CD14-positive monocyte (primary cell): ENCODE results near the gene SEMA3D. TPM values are rescaled to one million over a fixed set of nuclear protein-coding genes. Genes with fewer than 3 reads are reported as not detected.

Source experiments
- DNase-seq, 3 donors: peaks; one replicate each; pipeline ENCODE4 v3.0.0-alpha.2; 2011 to 2022
- H2AFZ ChIP-seq: 2 replicates; pipeline ENCODE4 v1.6.0; 2012; ENCODE audit warnings: mild to moderate bottlenecking, low read depth, low read length, inconsistent platforms; ENCODE audit not compliant: insufficient read depth, poor library complexity, severe bottlenecking
- H3K27ac ChIP-seq, 2 donors: 1 replicate in 1 of 2; 2 replicates in 1 of 2; pipeline ENCODE4 v1.5.1; 2012 to 2013; ENCODE audit warnings: low read length in 2 of 2, control low read depth in 1 of 2, inconsistent platforms in 1 of 2, low read depth in 1 of 2, mild to moderate bottlenecking in 1 of 2
- H3K27me3 ChIP-seq, 2 donors: one replicate each; pipeline versions ENCODE4 v1.6.0 to v1.6.1; 2011 to 2013; ENCODE audit warnings: low read length in 2 of 2; ENCODE audit not compliant: control insufficient read depth in 2 of 2, insufficient read depth in 2 of 2
- H3K36me3 ChIP-seq, 2 donors: replicated peaks in 1 of 2; 1 replicate in 1 of 2; 2 replicates in 1 of 2; pipeline versions ENCODE4 v1.5.1 to v1.6.1; 2012 to 2013; ENCODE audit warnings: low read length in 2 of 2, control low read depth in 1 of 2, inconsistent platforms in 1 of 2, mild to moderate bottlenecking in 1 of 2; ENCODE audit not compliant: insufficient read depth in 2 of 2, control insufficient read depth in 1 of 2
- H3K4me1 ChIP-seq, 2 donors: 1 replicate in 1 of 2; 2 replicates in 1 of 2; pipeline versions ENCODE4 v1.5.1 to v1.6.1; 2012 to 2013; ENCODE audit warnings: low read length in 2 of 2, control low read depth in 1 of 2, inconsistent platforms in 1 of 2, mild to moderate bottlenecking in 1 of 2, moderate library complexity in 1 of 2; ENCODE audit not compliant: insufficient read depth in 2 of 2, control insufficient read depth in 1 of 2
- H3K4me2 ChIP-seq: replicated peaks from 2 replicates; pipeline ENCODE3; 2012; ENCODE audit warnings: low read length, moderate library complexity, mild to moderate bottlenecking; ENCODE audit not compliant: poor library complexity, severe bottlenecking; ENCODE audit errors: extremely low read depth
- H3K4me3 ChIP-seq, 3 experiments: fragments of 200-600 bp in 1 of 3; sonication (generic) in 1 of 3; replicated peaks in 1 of 3; 1 replicate in 2 of 3; 2 replicates in 1 of 3; pipeline ENCODE4 v1.5.1; 2011 to 2013; ENCODE audit warnings: low read length in 3 of 3, mild to moderate bottlenecking in 3 of 3, control low read depth in 2 of 3, low read depth in 2 of 3, inconsistent platforms in 1 of 3, moderate library complexity in 1 of 3
- H3K79me2 ChIP-seq: 2 replicates; pipeline ENCODE4 v1.6.0; 2012; ENCODE audit warnings: mild to moderate bottlenecking, control low read depth, inconsistent platforms, low read length, moderate library complexity; ENCODE audit not compliant: insufficient read depth
- H3K9ac ChIP-seq: 2 replicates; pipeline ENCODE4 v1.6.0; 2017; ENCODE audit warnings: low read length, mild to moderate bottlenecking; ENCODE audit not compliant: insufficient read depth, poor library complexity, severe bottlenecking
- H3K9me3 ChIP-seq, 2 donors: replicated peaks in 1 of 2; 1 replicate in 1 of 2; 2 replicates in 1 of 2; pipeline versions ENCODE4 v1.5.1 to v1.6.1; 2012 to 2013; ENCODE audit warnings: low read length in 2 of 2, control low read depth in 1 of 2; ENCODE audit not compliant: control insufficient read depth in 1 of 2, insufficient read depth in 1 of 2
- H4K20me1 ChIP-seq: 2 replicates; pipeline ENCODE4 v1.6.0; 2012; ENCODE audit warnings: mild to moderate bottlenecking, low read length, control low read depth, moderate library complexity; ENCODE audit not compliant: insufficient read depth
- H3K27ac Mint-ChIP-seq, 7 donors: one replicate each; pipeline ENCODE4 v1.8.0; 2020; ENCODE audit warnings: mild to moderate bottlenecking in 7 of 7, mixed read lengths in 7 of 7, moderate library complexity in 6 of 7, inconsistent platforms in 2 of 7
- H3K27me3 Mint-ChIP-seq, 3 donors: one replicate each; pipeline ENCODE4 v1.8.0; 2021 to 2022; ENCODE audit warnings: low read depth in 3 of 3, mild to moderate bottlenecking in 3 of 3, mixed read lengths in 3 of 3, moderate library complexity in 3 of 3, inconsistent platforms in 1 of 3
- H3K36me3 Mint-ChIP-seq, 2 donors: one replicate each; pipeline ENCODE4 v1.8.0; 2020; ENCODE audit warnings: mixed read lengths in 2 of 2, inconsistent platforms in 1 of 2, mild to moderate bottlenecking in 1 of 2
- H3K4me1 Mint-ChIP-seq: one replicate; pipeline ENCODE4 v1.8.0; 2020; ENCODE audit warnings: mild to moderate bottlenecking, mixed read lengths
- H3K4me3 Mint-ChIP-seq, 2 donors: one replicate each; pipeline ENCODE4 v1.8.0; 2020; ENCODE audit warnings: mild to moderate bottlenecking in 2 of 2, mixed read lengths in 2 of 2, moderate library complexity in 1 of 2
- H3K9me3 Mint-ChIP-seq, 7 donors: one replicate each; pipeline ENCODE4 v1.8.0; 2020 to 2022; ENCODE audit warnings: mixed read lengths in 7 of 7, mild to moderate bottlenecking in 6 of 7, moderate library complexity in 6 of 7, inconsistent platforms in 2 of 7
- CTCF ChIP-seq: fragments of 200-600 bp; IDR thresholded peaks from one replicate; pipeline ENCODE4 v1.8.0; 2022; ENCODE audit warnings: antibody characterized with exemption, mild to moderate bottlenecking
- whole genome bisulfite sequencing: methylation state at CpG from one replicate; pipeline ENCODE4 v1.1.5; 2013; ENCODE audit warnings: missing lambda C conversion rate; ENCODE audit not compliant: insufficient coverage; 5-methylcytosine and 5-hydroxymethylcytosine counted together
- intact Hi-C, 2 donors: fragments of 100-400 bp; cut with micrococcal nuclease; formaldehyde crosslinking; loops; one replicate each; pipeline versions ENCODE4 v1.15.0 to v1.15.1; 2023
- polyA plus RNA-seq, 3 donors: library from polyadenylated mRNA; depleted of rRNA in 1 of 3; unstranded in 2 of 3; stranded (reverse) in 1 of 3; fragments of 300-500 nt in 2 of 3; fragments of >200 nt in 1 of 3; fragmentation: Illumina TruSeq in 2 of 3; gene quantifications; 1 replicate in 2 of 3; 2 replicates in 1 of 3; pipeline ENCODE4 v1.2.3, GENCODE V29; 2012 to 2021

Gene SEMA3D
- polyA plus RNA-seq, 3 donors, result not detected

DNA sequence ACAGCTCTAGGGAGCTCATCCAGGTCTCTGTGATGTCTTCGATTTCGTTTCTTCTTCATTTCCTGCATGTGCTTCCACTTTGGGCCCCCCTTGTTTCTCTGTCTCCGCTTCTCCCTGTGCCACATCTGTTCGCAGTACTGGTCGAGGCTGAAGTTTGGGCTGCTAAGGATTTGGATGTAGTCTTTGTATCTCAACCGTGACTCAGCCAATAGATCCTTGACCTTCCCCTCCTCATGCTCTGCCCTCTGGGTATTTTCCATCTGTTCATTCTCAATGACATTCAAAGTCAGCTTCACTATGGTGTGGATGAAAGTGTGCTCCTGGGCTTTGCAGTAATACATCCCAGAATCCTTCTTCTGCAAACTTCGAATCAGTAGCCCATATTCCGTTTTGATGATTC lies 187.4 kb downstream of the SEMA3D start:
- no peak overlapping the region for H3K27ac Mint-ChIP-seq

DNA sequence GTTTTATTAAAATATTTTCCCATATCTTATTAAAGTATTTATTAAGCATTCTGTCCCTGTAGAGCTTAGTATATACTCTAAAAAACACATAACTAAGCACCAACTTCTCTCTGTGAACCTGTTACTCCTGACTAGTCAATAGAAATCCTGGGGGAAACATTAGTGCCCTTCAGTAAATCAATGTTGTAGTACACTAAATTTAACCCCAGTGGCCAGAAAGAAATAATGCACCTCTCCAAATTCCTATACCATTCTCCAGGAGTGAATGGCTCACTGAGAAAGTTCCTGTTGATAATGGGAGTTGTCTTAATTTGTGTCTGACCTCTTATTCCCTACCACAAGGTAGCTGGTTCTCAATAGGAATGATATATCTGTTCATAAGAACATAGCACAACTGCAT lies 188.2 kb downstream of the SEMA3D start:
- no peak overlapping the region for H3K4me3 ChIP-seq

More for the DNA sequence above, 187.4 kb downstream of the SEMA3D start:
- H4K20me1 ChIP-seq, result no peaks in the 10 kb centered on the region
- DNase-seq, result no peak
- no peaks in the 10 kb centered on the region for H3K9me3 Mint-ChIP-seq
- no peaks in the 10 kb centered on the region for H3K9me3 ChIP-seq
- H3K27me3 Mint-ChIP-seq, result peaks cover 0 to 1% (median 0%) of the 10 kb centered on the region in 3 donors
- H3K4me1 Mint-ChIP-seq, result no peaks in the 10 kb centered on the region
- no peaks in the 10 kb centered on the region for H3K36me3 ChIP-seq
- H3K27ac ChIP-seq, result no peak overlapping the region
- no peak overlapping the region for H2AFZ ChIP-seq
- no peak overlapping the region for H3K4me3 ChIP-seq
- no peaks in the 10 kb centered on the region for H3K27me3 ChIP-seq
- no peak overlapping the region for H3K9ac ChIP-seq
- intact Hi-C loops, result no loop called here
- no peak for TF ChIP-seq CTCF
- H3K36me3 Mint-ChIP-seq, result no peaks in the 10 kb centered on the region
- no peaks in the 10 kb centered on the region for H3K4me1 ChIP-seq
- no CpG with 5 or more reads among the region's 8 CpGs for WGBS
- H3K79me2 ChIP-seq, result no peaks in the 10 kb centered on the region
- no peak overlapping the region for H3K4me3 Mint-ChIP-seq
- H3K4me2 ChIP-seq, result no peak overlapping the region

More for the DNA sequence above, 188.2 kb downstream of the SEMA3D start:
- peaks cover 0 to 1% (median 0%) of the 10 kb centered on the region in 3 donors for H3K27me3 Mint-ChIP-seq
- TF ChIP-seq CTCF, result no peak
- peaks cover 0 to 4% (median 1%) of the 10 kb centered on the region in 7 donors for H3K9me3 Mint-ChIP-seq
- Histone ChIP-seq H3K36me3 (no peaks in the 10 kb centered on the region), H3K27ac (no peak overlapping the region), H3K27me3 (no peaks in the 10 kb centered on the region), H3K4me2 (no peak overlapping the region), H2AFZ (no peak overlapping the region), H3K9ac (no peak overlapping the region), H3K9me3 (no peaks in the 10 kb centered on the region), H3K4me1 (no peaks in the 10 kb centered on the region), H4K20me1 (no peaks in the 10 kb centered on the region), H3K79me2 (no peaks in the 10 kb centered on the region)
- no peak overlapping the region for H3K4me3 Mint-ChIP-seq
- DNase-seq, result no peak
- no peaks in the 10 kb centered on the region for H3K4me1 Mint-ChIP-seq
- intact Hi-C loops, result no loop called here
- H3K27ac Mint-ChIP-seq, result no peak overlapping the region
- no peaks in the 10 kb centered on the region for H3K36me3 Mint-ChIP-seq
